ENCODE data around the gene MTA2.
"Not testable (repeated sequence)": the region's sequence is repeated elsewhere in the genome, so short reads cannot be mapped to it uniquely, and the experiment has no call there.

MTA2 gene

GRCh38 chr11:62601372-62602140 lies at the start of gene MTA2:
Gene MTA2 (minus strand): TSS chr11:62601865. CDS start chr11:62601450, 415 bp downstream.
- peak; percentile 98 to 99 for DNase-seq

GRCh38 chr11:62650283-62650682 lies 48.6 kb upstream of the MTA2 start:
- DNase-seq = not testable (repeated sequence)

GRCh38 chr11:62649486-62649885 lies 47.8 kb upstream of the MTA2 start:
- DNase-seq = no peak

DNA sequence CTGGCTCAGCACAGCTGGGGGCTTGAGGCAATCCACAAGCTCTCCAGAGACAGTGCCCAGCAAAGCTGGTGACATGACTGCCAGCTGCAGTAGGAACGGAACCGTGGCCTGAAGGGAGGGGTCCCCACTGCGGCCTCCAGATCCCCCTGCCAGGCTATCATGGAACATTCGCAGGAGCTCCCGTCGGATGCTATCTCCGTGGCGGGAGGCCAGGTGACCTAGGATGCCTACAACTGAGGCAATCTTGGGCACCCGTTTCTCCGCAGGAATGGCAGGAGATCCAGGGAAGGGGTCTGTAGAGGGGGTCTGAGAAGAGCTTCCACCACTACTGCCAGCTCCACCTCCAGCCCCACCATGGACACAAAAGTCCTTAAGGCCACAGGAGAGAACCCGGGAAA lies 47.3 kb upstream of the MTA2 start:
- DNase-seq = no peak

GRCh38 chr11:62648185-62648966 lies 46.7 kb upstream of the MTA2 start:
- DNase-seq = no peak

GRCh38 chr11:62647609-62648005 lies 45.9 kb upstream of the MTA2 start:
- no peak for DNase-seq

- DNase-seq = no peak
Measured at GRCh38 chr11:62646825-62647608, 45.4 kb upstream of the MTA2 start.

GRCh38 chr11:62645946-62646824 lies 44.5 kb upstream of the MTA2 start, which contains the start of gene GANAB:
Gene GANAB (minus strand): TSS chr11:62646613. CDS start chr11:62646599, 14 bp downstream.
- DNase-seq = peak; percentile 98 to 99

- no peak for DNase-seq
Measured at GRCh38 chr11:62645671-62645945, 43.9 kb upstream of the MTA2 start.

GRCh38 chr11:62644220-62644619 lies 42.6 kb upstream of the MTA2 start:
- DNase-seq = no peak

GRCh38 chr11:62632492-62632891 lies 30.8 kb upstream of the MTA2 start:
- no peak for DNase-seq

DNA sequence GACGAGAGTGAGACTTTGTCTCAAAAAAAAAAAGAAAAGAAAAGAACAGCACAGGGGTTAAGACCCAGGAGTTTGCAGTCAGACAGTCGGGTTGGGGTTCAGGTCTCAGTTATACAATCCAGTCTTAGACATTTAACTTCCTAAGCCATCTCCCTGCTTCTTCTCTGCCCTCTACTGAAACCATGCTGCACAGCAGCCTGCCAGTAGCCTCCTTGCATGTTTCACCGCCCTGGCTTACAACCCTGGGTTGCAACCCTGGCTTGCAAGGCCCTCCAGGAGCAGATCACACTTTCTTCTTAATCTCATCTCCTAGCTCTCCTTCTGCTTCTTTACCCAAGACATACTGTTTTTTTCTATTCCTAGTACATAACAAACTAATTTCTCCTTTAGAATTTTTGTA lies 26.0 kb upstream of the MTA2 start:
- DNase-seq = peak in 1 of 2 donors; percentile 29

- DNase-seq = peak in 1 of 2 donors; percentile 22
Measured at GRCh38 chr11:62622476-62623089, 20.9 kb upstream of the MTA2 start.

- DNase-seq = peak; percentile 98 to 99
Measured at GRCh38 chr11:62621567-62622470, 20.2 kb upstream of the MTA2 start, which contains the start of gene B3GAT3. Gene B3GAT3 (minus strand): TSS chr11:62621986. CDS start chr11:62621947, 39 bp downstream.

DNA sequence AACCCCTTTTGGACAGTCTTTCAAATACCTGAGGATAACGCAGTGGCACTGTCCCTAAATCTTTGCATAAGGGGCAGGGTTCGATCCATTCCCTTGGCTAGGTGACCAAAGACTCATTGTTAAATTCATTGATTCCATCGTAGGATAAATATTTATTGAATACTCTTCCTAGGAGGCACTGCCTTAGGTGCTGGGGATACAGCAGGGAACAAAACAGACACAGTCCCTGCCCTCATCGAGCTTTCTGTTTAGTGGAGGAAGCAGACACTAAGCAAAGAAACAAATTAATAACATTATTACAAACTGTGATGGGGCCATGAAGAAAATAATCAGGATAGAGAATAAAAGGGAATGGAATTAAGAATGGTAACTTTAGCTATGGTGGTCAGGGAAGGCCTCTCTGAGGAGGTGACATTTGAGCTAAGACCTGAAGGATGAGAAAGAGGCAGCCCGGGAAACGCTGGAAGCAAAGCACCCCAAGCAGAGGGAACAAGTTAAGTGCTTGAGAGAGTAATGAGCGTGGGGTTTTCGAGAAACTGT lies 19.4 kb upstream of the MTA2 start:
- no peak for DNase-seq

DNA sequence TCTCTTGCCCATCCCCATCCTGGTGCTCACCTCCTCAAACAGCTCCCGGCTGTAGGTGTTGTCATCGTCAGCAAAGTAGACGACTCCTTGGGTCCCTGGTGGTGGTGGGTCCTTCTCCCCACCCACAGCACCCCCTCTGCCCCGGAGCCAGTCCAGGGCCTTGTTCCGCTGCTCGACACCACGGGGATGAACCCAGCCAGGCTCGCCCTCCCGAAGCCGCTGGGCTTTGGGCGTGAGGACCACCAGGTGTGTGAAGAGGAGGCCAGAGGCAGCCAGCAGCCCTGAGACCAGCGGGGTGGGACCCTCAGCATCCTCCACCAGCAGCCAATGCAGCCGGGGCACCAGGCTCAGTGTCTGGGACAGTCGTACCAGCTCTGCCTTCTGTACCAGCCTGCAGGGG lies 15.3 kb upstream of the MTA2 start:
- DNase-seq = not testable (repeated sequence)

DNA sequence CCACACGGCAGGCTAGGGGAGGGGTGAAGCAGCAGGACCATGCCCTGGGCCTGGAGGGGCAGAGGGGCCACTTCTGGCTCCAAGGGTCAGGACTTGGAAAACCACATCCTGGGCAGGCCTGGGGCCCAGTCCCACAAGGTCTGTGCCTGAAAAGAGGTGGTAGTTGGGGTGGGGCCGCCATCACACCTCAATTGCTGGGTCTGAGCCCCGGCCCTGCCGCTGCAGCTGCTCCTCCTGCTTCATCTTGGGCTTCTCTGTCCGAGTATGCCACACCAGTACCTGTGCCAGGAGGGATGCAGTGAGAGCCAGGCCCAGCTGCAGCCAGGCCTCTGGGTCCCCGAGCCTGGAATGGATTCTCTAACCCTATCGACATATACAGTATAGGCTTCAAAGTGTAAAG lies 13.9 kb upstream of the MTA2 start:
- no peak for DNase-seq

DNA sequence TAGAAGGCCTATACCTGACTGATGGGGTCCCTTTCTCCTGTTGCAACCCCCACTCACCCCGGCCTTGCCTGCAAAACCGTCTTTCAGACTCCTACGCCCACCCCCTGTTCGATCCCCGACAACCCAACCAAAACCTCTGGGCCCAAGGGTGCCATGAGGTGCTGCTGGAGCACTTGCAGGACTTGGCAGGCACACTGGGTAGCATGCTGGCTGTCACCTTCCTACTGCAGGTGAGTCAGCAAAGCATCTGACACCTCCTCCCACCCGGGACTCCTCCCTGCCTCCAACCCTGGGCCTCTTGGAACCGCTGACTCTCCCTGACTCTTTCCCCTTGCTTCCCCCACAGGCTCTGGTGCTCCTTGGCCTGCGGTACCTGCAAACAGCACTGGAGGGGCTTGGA lies 12.6 kb upstream of the MTA2 start:
- no peak for DNase-seq

- no peak for DNase-seq
Measured at GRCh38 chr11:62613291-62613778, 11.7 kb upstream of the MTA2 start.

Measured in CD4-positive, alpha-beta T cell treated with Interferon alpha-2 for 1 hour (primary cell).